WI38 (cell line): Measurements from ENCODE around the gene ALPL.

Experiments
- H3K4me3 ChIP-seq: 2 replicates; pipeline ENCODE4 v1.5.1; 2011; ENCODE audit warnings: low read depth, mild to moderate bottlenecking, control low read depth, low read length
- CTCF ChIP-seq: IDR thresholded peaks from 2 replicates; pipeline ENCODE4 v1.5.1; 2012; ENCODE audit warnings: low read depth, mild to moderate bottlenecking, control low read depth, low read length

ALPL gene

GRCh38 chr1:21534146-21534545 lies 24.9 kb downstream of the ALPL start:
- TF ChIP-seq CTCF, result no peak
- H3K4me3 ChIP-seq, result no peak overlapping the region

- H3K4me3 ChIP-seq, result no peak overlapping the region
- peak; percentile 66 for TF ChIP-seq CTCF
Measured at GRCh38 chr1:21534674-21535378, 25.6 kb downstream of the ALPL start.

GRCh38 chr1:21536218-21536617 lies 27.0 kb downstream of the ALPL start:
- no peak overlapping the region for H3K4me3 ChIP-seq
- TF ChIP-seq CTCF, result no peak

- H3K4me3 ChIP-seq, result no peak overlapping the region
- TF ChIP-seq CTCF, result no peak
Measured at GRCh38 chr1:21537511-21537931, 28.3 kb downstream of the ALPL start.

GRCh38 chr1:21537932-21538630 lies 28.9 kb downstream of the ALPL start:
- no peak for TF ChIP-seq CTCF
- no peak overlapping the region for H3K4me3 ChIP-seq

GRCh38 chr1:21539933-21540332 lies 30.7 kb downstream of the ALPL start:
- H3K4me3 ChIP-seq, result no peak overlapping the region
- 0 out of 2 replicates have a peak, but pooled peaks have one; percentile 3 for TF ChIP-seq CTCF

GRCh38 chr1:21541329-21541728 lies 32.1 kb downstream of the ALPL start:
- TF ChIP-seq CTCF, result no peak

More at GRCh38 chr1:21541329-21541728, 32.1 kb downstream of the ALPL start:
- H3K4me3 ChIP-seq, result no peak overlapping the region
